Lower lobe of right lung (tissue), 2 donors: ENCODE results near the gene HNRNPLL. TPM values are rescaled to one million over a fixed set of nuclear protein-coding genes. Genes with fewer than 3 reads are reported as not detected.

ENCODE experiments used
- ATAC-seq, 2 donors: fragments of 200-7000 bp; cut with Tn5 transposase; one replicate each; pipeline ENCODE4 v1.9.1; 2020 to 2022; ENCODE audit warnings: mild to moderate bottlenecking in 2 of 2, moderate library complexity in 2 of 2
- DNase-seq: peaks from one replicate; pipeline ENCODE4 v3.0.0-alpha.2; 2020
- H3K27ac ChIP-seq: fragments of 200-600 bp; one replicate; pipeline ENCODE4 v1.8.0; 2022
- H3K27me3 ChIP-seq: fragments of 200-600 bp; one replicate; pipeline ENCODE4 v1.8.0; 2022; ENCODE audit warnings: low read depth
- H3K36me3 ChIP-seq: fragments of 200-600 bp; one replicate; pipeline ENCODE4 v1.8.0; 2022; ENCODE audit warnings: mild to moderate bottlenecking
- H3K4me1 ChIP-seq: fragments of 200-600 bp; one replicate; pipeline ENCODE4 v1.8.0; 2022
- H3K4me3 ChIP-seq: fragments of 200-600 bp; one replicate; pipeline ENCODE4 v1.8.0; 2022; ENCODE audit warnings: mild to moderate bottlenecking
- H3K9me3 ChIP-seq: fragments of 200-600 bp; one replicate; pipeline ENCODE4 v1.8.0; 2022
- CTCF ChIP-seq: fragments of 200-600 bp; IDR thresholded peaks from one replicate; pipeline ENCODE4 v1.8.0; 2022; ENCODE audit warnings: antibody characterized with exemption, mild to moderate bottlenecking
- intact Hi-C: fragments of 100-400 bp; cut with DNase I; formaldehyde crosslinking; loops from one replicate; pipeline ENCODE4 v1.11.0; 2022
- total RNA-seq: library from RNA; stranded (reverse); fragmentation: NEBNext Ultra II Directional; extraction: Animal tissue kit (Norgen Biotek cat#: 25700); gene quantifications from one replicate; pipeline ENCODE4 v1.2.1, GENCODE V29; 2021
- donor health status: DM: no; HTN: yes; CAD: no; lungs with severe emphysema.

Gene HNRNPLL
- total RNA-seq, 1 donor from 2014 or later = 38.8 TPM

GRCh38 chr2:38532366-38532765 is 70.4 kb downstream of the HNRNPLL start:
- Histone ChIP-seq H3K27me3 (peaks cover 3% of the 10 kb centered on the region), H3K27ac (no peak overlapping the region), H3K36me3 (no peaks in the 10 kb centered on the region), H3K4me1 (peaks cover 20% of the 10 kb centered on the region), H3K4me3 (no peak overlapping the region), H3K9me3 (no peaks in the 10 kb centered on the region)
- DNase-seq (no peak), ATAC-seq (no peak)
- TF ChIP-seq CTCF = no peak
- intact Hi-C loops = no loop called here

- Histone ChIP-seq H3K9me3 (no peaks in the 10 kb centered on the region), H3K36me3 (no peaks in the 10 kb centered on the region), H3K27ac (no peak overlapping the region), H3K4me3 (no peak overlapping the region), H3K4me1 (peaks cover 11% of the 10 kb centered on the region), H3K27me3 (peaks cover 3% of the 10 kb centered on the region)
- TF ChIP-seq CTCF = no peak
- ATAC-seq = no peak
- no peak for DNase-seq
- intact Hi-C loops = no loop called here
Observed at GRCh38 chr2:38529208-38529607, 73.5 kb downstream of the HNRNPLL start.

- H3K27ac ChIP-seq = no peak overlapping the region
- no peak for TF ChIP-seq CTCF
- ATAC-seq = no peak
Observed at GRCh38 chr2:38528534-38528933, 74.2 kb downstream of the HNRNPLL start.

GRCh38 chr2:38528008-38528442 is 74.7 kb downstream of the HNRNPLL start:
- peak; percentile 35 to 63 for ATAC-seq
- peaks cover 11% of the 10 kb centered on the region for H3K4me1 ChIP-seq
- no peak for TF ChIP-seq CTCF
- no peaks in the 10 kb centered on the region for H3K36me3 ChIP-seq
- no peak overlapping the region for H3K27ac ChIP-seq
- H3K4me3 ChIP-seq = peak overlapping the region; percentile 43
- H3K9me3 ChIP-seq = no peaks in the 10 kb centered on the region
- peaks cover 3% of the 10 kb centered on the region for H3K27me3 ChIP-seq
- no peak for DNase-seq
- intact Hi-C loops = no loop called here

More at GRCh38 chr2:38528534-38528933, 74.2 kb downstream of the HNRNPLL start:
- H3K36me3 ChIP-seq = no peaks in the 10 kb centered on the region
- H3K27me3 ChIP-seq = peaks cover 3% of the 10 kb centered on the region
- no peak for DNase-seq
- intact Hi-C loops = no loop called here
- H3K4me3 ChIP-seq = peak overlapping the region; percentile 43
- H3K4me1 ChIP-seq = peaks cover 11% of the 10 kb centered on the region
- H3K9me3 ChIP-seq = no peaks in the 10 kb centered on the region

- H3K4me1 ChIP-seq = peaks cover 11% of the 10 kb centered on the region
- H3K27ac ChIP-seq = no peak overlapping the region
- DNase-seq (no peak), ATAC-seq (no peak)
- intact Hi-C loops = no loop called here
- TF ChIP-seq CTCF = no peak
- H3K4me3 ChIP-seq = peak overlapping the region; percentile 43
- H3K9me3 ChIP-seq = no peaks in the 10 kb centered on the region
- peaks cover 3% of the 10 kb centered on the region for H3K27me3 ChIP-seq
- no peaks in the 10 kb centered on the region for H3K36me3 ChIP-seq
Observed at GRCh38 chr2:38527338-38528007, 75.3 kb downstream of the HNRNPLL start.
